ENCODE measurements around the gene PHYH.
"Not testable (repeated sequence)": the region's sequence is repeated elsewhere in the genome, so short reads cannot be mapped to it uniquely, and the experiment has no call there.

Gene PHYH

DNA sequence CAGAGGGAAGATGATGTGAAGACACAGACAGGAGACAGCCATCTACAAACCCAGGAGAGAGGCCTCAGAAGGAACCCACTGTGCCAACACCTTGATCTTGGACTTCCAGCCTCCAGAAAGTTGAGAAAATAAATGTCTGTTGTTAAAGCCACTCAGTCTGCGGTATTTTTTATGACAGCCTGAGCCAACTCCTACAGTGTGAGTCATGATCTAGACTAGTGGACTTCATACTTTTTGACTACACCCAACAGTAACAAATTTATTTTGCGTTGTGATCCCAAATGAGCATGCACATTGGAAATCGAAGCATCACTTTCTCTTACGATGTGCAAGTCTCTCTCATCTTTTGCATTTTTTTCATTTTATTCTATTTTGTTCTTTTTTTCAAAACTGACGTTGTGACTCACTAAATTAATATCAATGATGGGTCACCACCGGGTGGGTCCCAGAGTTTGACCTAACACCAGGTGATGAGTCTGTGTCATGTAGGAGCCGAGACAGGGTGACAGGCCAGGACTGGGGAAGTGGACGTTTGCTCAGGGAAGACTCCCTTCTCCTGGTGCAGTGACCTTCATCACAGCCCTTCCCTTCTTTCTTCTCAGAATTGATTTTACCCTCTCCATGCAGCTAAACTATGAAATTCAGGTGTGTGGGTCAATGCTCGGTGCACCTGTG is 28.9 kb downstream of the PHYH start:
- FAIRE-seq: no peak

DNA sequence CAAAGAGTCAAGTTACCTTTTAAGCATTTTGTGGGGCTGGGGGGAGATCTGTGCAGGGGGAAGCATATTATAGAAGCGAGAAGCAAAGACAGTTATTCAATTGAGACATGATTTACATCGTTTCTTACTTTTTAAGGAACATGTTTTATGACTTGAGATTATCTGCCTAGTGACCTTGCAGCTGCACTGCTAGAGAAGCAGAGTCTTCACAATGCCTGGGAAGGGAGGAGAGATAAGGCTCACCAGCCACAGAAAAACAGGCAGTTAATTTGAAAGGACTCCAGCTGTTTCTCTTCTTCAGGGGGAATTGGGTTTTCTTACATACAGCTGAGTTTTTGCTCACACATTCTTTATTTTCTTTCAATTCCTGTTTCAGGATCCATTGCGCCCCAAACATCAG is 31.0 kb downstream of the PHYH start:
- FAIRE-seq: no peak

DNA sequence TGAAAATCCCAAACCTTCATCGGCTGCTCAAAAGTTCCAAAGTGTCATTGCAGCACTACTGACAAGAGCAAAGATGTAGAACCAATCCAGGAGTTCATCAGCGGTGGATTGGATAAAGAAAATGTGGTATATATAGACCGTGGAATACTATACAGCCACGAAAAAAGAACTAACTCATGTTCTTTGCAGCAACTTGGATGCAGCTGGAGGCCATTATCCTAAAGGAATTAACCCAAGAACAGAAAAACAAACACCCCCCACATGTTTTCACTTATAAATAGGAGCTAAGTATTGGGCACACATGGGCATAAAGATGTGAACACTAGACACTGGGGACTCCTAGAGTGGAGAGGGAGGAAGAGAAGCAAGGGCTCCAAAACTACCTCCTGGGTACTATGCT is 31.6 kb downstream of the PHYH start:
- no peak for FAIRE-seq

DNA sequence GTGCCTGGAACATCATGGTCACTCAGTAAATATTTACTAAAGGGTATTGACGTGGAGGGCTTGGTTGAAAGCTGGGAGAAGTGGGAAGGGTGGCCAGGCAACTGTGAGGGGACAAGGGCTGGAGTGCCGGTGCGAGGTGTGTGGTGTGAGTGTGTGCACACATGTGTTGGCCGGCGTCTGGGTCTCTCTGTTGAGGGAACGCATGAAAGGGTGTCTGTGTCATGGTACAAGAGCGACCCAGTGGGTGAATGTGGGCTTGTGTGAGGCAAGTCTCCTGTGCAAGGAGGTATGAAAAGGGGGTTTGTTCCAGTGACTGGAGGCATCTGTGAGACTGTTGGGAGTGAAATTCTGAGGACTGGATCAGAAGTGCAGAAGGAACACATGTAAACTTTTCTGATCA is 36.3 kb downstream of the PHYH start:
- no peak for FAIRE-seq

DNA sequence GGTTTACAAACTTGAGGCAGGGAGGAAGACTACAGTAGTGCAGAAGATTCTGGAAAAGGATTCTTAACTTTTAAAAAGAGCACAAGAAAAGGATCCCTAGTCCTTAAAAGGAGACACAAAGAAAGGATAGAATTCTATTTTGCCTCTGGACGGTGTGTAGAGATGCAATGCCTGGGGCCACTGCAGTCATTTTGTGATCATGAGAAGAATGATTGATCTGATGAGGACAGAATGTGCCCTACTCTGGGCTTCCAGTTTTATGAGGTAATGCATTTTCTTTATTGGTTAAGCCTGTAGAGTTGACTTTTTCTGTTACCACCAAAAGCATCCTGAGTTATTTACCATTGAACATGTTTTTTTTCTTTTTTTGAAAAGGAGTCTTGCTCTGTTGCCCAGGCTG is 37.4 kb downstream of the PHYH start:
- FAIRE-seq: no peak

DNA sequence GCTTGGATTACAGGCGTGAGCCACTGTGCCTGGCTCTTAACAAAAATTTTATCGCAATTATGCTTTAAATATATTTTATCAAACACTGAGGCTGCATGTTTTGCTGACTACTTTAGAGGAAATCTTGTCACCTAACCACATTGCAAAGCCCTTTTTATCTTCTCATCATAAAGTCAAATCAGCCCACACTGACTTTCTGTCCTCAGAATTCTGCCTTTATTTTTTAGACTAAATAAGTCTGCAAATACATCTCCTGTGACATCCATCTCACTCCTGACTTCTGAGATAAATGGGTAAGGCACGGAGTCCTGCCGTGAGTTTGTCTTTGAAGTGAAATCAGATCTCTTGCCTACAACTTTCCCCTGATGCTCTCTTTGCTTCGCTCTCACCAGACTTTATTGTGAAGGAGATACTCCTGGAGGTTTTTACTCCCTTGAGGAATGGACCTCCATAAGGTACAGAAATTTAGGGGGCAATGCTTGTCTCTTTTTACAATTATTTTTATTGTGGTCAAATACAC is 42.2 kb downstream of the PHYH start:
- FAIRE-seq: no peak

DNA sequence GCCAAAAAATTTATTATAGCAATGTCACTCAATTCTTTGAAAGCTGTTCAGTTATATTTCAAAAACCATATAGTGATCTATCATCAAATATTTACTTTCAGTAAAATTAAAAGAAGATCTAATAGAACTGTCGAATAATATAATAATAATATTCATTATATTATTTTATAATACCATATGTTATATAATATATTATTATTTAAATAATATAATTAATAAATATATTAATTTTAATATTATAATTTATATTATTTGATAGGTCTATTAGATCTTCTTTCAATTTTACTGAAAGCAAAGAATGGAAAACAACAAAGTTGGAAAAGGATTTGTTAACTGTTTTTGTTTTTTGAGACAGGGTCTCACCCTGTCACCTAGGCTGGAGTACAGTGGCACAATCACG is 43.2 kb downstream of the PHYH start:
- FAIRE-seq: no peak

DNA sequence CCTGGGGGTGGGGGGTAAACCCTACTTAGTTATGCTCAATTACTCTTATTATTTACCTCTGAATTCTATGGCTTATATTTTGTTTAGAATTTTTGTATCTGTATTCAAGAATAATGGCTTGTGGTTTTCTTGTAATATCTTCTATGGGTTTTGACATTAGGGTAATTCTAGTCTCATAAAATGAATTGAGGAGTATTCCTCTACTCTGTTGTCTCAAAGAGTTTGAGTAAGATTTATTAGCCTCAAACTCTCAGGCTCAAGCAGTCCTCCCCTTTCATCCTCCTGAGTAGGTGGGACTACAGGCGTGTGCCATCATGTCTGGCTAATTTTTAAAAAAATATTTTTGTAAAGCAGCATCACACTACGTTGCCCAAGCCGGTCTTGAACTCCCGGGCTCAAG is 46.1 kb downstream of the PHYH start:
- FAIRE-seq: no peak

DNA sequence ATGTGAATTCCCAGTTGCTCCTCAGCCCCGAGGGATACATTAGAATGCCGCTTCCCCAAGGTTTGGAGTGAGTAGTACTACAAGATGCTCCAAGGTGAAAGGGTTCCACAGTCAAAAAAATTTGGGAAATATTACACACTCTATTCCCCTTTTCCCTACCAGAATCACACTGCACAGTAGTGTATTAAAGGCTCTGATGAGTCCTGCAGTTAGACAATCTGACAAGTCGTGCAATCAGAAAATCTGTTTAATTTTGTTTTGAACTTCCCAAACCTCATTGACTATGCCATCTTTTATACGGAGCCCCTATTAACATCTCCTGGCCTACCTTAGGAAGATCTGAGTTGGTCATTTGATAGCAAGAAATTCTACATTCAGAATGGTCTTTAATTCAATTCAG is 52.1 kb downstream of the PHYH start:
- FAIRE-seq: no peak

DNA sequence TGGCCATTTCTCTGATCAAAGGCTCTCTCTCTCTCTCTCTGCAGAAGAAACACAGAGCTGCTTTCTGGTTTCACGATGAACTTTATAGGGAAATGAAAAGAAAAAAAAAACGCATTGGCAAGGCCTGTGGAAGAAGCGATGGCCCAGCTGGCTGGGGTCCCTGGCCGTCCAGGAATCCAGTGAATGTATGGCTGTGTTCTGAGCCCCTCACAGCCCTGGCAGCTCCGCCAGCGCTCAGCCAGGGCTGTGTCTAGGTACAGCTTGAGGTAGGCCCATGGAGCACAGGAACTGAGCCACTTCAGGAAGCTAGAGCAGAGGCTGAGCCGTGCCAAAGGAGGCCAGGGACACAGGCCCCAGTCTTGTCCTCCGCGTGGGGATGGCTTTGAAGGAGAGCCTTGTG is 52.6 kb downstream of the PHYH start:
- no peak for FAIRE-seq

DNA sequence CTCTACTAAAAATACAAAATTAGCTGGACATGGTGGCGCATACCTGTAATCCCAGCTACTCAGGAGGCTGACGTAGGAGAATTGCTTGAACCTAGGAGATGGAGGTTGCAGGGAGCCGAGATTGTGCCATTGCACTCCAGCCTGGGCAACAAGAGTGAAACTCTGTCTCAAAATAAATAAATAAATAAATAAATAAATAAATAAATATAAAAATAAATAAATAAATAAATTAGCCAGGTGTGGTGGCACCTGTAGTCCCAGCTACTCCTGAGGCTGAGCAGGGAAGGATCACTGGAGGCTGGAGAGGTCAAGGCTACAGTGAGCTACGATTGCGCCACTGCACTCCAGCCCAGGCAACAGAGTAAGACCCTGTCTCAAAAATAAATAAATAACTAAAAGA is 57.6 kb downstream of the PHYH start:
- not testable (repeated sequence) for FAIRE-seq

DNA sequence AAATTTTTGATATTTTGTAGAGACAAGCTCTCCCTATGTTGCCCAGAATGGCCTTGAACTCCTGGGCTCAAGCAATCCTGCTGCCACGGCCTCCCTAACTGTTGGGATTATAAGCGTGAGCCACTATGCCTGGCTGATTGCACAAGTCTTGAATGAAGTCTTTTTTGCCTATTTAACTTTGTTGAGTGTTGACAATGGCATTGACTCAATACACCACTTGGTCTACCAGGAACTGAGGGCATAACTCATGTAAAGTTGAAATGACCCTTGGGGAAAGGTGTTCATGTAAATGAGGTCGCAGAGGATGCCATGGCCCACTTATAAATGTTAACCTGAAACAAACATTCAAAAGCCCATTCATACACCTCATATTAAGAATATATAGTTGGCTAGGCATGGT is 58.3 kb downstream of the PHYH start:
- FAIRE-seq: no peak

DNA sequence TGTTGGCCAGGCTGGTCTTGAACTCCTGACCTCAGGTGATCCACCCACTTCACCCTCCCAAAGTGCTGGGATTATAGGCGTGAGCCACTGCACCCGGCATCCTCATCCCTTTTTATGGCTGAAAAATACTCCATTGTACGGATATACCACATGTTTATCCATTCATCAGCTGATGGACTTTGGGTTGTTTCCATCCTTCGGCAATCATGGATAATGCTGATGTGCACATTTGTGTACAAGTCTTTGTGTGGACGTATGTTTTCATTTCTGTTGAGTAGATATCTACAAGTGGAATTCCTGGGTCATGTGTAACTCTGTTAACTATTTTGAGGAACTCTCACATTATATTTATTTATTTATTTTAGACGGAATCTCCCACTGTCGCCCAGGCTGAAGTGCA is 59.9 kb downstream of the PHYH start:
- no peak for FAIRE-seq

DNA sequence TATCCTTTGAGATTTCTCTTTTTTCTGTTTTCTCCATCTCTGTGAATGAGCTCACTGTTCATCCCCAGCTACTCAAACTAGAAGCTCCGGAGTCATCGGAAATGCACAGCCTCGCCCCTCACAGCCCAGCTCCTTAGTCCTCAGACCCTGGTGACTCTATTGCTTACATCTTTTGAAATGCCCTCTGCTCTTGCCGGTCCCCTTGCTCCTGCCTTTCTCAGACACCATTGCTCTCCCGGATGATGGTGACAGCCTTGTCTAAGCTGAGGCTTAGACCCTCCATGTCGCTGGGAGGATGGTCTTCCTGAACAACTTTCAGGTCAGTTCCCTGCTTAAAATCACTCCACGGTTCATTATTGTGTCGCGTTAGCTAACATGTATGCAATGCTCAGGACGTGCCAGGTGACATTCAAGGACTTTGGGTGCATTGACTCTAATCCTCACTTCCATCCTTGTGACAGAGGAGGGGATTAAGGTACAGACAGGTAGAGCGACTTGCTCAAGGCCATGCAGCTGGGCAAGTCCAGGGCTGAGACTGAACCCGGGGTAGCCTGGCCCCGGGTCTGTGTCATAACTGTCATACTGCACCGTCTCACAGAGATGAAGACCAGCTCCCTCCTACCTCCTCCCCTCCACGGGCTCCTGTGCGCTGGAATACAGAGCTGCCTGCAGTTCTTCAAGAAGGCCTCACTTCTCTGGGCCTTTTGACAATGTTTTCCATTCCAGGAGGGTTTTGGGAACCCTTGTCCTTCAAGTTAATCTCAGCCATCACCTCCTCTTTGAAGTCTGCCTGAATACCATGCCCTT is 61.4 kb downstream of the PHYH start:
- FAIRE-seq: no peak

DNA sequence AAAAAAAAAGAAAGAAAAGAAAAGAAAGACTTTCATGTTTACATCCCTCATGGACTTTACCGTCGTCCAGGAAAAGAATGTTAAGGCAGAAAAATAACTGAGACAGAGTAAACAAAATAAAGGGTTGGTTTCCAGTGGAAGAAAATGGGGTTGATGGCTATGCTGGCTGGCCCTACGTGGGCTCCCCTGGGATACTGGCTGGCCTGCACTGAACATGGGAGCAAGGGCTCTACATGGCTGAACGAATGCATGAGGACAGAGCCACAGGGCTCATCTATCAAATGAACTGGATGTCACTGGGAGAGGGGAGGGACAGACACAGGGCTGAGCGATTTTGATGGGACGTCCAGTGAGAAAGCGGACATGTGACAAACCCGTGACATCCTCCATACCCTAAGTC is 63.2 kb downstream of the PHYH start:
- no peak for FAIRE-seq

DNA sequence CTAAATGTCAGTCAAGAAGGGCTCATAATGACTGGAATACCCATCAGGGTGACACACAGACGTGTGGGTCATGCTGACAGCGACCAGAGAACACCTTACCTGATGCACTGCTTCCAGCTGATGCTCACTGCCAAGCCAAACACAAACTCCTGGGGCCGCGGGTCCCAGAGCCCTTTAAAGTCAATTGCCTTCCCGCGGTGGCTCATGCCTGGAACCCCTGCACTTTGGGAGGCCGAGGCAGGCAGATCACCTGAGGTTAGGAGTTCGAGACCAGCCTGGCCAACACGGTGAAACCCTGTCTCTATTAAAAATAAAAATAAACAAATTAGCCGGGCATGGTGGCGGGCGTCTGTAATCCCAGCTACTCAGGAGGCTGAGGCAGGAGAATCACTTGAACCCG is 65.1 kb downstream of the PHYH start:
- not testable (repeated sequence) for FAIRE-seq

DNA sequence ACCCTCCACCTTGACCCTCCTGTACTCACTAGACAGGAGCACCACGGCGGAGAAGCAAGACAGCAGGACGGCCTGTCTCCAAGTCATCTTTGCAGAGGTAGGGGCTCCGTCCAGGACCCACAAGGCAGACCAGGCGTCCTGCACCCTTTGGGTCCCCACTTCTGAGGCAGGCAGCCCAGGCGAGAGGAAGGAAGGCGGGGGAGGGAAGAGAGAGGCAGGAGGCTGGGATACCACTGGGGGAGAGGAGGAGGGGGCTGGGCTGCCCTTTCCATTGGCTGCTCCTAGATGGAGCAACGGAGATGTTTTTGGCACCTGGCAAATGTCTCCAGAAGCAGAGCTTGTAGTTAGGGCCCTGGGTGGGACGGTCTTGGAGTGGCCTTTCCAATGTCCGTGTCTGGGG is 65.7 kb downstream of the PHYH start, which contains the start of gene UCMA:
Gene UCMA, minus strand, starts transcription at position 203 of the 400 bp plus-strand sequence. Its CDS starts 116 bp downstream, at position 87.
- FAIRE-seq: no peak

DNA sequence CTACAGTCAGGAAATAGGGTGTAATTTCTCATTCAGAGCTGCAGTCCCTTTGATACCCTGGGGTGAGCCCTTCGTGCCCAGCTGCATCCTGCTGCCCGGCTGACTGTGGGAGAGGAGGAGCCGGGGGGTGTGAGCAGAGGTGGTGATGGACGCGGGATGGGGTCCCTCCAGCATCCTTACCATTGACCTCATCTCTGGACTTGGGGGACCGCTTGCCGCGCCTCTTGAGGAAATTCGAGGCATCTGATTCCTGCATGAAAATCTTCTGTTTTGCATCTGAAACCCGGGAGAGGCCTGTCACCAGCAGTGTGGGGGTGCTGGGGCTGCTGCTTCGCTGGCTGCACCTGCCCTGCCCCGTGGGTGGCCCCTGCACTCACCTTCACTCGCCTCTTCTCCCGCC is 66.5 kb downstream of the PHYH start:
- FAIRE-seq: no peak

DNA sequence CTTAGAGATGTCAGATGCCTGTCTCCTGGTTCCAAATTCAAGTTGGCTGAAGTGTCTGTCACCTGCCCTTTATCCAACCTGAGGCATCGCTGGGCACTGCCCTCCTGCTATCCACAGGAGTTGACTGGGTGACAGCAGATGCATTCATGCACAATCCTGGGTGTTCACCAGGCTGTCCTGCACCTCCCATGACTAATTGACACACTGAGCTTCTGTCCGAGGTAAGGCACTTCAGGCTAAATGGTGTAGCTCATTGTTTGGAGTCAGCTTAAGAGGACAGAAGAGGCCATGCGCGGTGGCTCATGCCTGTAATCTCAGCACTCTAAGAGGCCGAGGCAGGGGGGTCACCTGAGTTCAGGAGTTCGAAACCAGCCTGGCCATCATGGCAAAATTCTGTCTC is 68.1 kb downstream of the PHYH start:
- FAIRE-seq: no peak

DNA sequence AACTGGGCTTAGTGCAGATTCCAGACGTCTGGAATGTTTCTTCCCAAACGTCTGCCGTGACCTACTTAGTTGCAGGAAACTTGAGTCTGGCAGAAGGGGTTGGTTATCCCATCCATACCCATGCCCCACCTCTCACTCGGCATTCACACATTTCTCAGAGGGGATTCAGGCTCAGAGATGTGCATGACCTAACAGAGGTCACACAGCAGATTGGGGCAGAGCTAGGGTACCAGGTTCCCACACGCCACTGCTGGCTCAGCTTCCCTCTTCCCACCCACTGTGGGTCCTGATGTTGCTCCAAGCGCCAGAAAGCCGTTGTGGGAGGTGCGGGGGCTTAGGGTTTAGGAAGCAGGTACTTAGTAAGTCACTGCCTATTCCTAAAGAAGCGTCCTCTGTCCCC is 68.7 kb downstream of the PHYH start:
- no peak for FAIRE-seq

Measured in islet of Langerhans (tissue), 1 donor.